H1 (cell line): Measurements from ENCODE around the gene CAPZB. TPM values are rescaled to one million over a fixed set of nuclear protein-coding genes. Genes with fewer than 3 reads are reported as not detected.

Source experiments
- CTCF ChIA-PET: fragments of 300-600 bp; sonication (Branson Sonifier 250); formaldehyde crosslinking; loops from one replicate; lab custom pipeline; 2021; ENCODE audit not compliant: partially characterized antibody; lab: Charles Lee
- POLR2A ChIA-PET: fragments of 300-600 bp; sonication (Branson Sonifier 250); formaldehyde crosslinking; loops from one replicate; lab custom pipeline; 2021; ENCODE audit warnings: inconsistent platforms; ENCODE audit not compliant: partially characterized antibody; lab: Charles Lee
- DNase-seq, 2 experiments: peaks; one replicate each; pipeline versions ENCODE4 v3.0.0 to v3.0.0-alpha.2; 2010 to 2022; ENCODE audit warnings: low spot score in 2 of 2, low read depth in 1 of 2, mixed read lengths in 1 of 2
- FAIRE-seq: peaks from 2 replicates; lab custom pipeline; 2011; peaks lifted over from hg19 to GRCh38; lab: Jason Lieb, UNC
- H2AFZ ChIP-seq: 2 replicates; pipeline ENCODE4 v1.8.1; 2012; ENCODE audit warnings: low read length, inconsistent platforms
- H2AK5ac ChIP-seq: 2 replicates; pipeline ENCODE4 v1.6.1; 2013; ENCODE audit warnings: low read depth, low read length
- H2BK120ac ChIP-seq: replicated peaks from 2 replicates; pipeline ENCODE3; 2013; ENCODE audit warnings: low read depth, low read length, inconsistent platforms
- H2BK12ac ChIP-seq: 2 replicates; pipeline ENCODE4 v1.6.1; 2013; ENCODE audit warnings: low read depth, low read length
- H2BK15ac ChIP-seq: 2 replicates; pipeline ENCODE4 v1.6.1; 2013; ENCODE audit warnings: low read length
- H2BK20ac ChIP-seq: 2 replicates; pipeline ENCODE4 v1.6.1; 2013; ENCODE audit warnings: low read length
- H2BK5ac ChIP-seq: 2 replicates; pipeline ENCODE4 v1.6.1; 2013; ENCODE audit warnings: low read depth, low read length
- H3K14ac ChIP-seq: 2 replicates; pipeline ENCODE4 v1.6.1; 2013; ENCODE audit warnings: inconsistent platforms; ENCODE audit not compliant: insufficient read length
- H3K18ac ChIP-seq: 2 replicates; pipeline ENCODE4 v1.6.1; 2013; ENCODE audit warnings: low read length; ENCODE audit errors: extremely low read depth
- H3K23ac ChIP-seq: 2 replicates; pipeline ENCODE4 v1.6.1; 2013; ENCODE audit warnings: inconsistent platforms; ENCODE audit not compliant: insufficient read length
- H3K23me2 ChIP-seq: 2 replicates; pipeline ENCODE4 v1.6.1; 2013; ENCODE audit warnings: low read depth, low read length
- H3K27ac ChIP-seq: 2 replicates; pipeline ENCODE4 v1.6.1; 2011; ENCODE audit warnings: low read depth, low read length, inconsistent platforms
- H3K27me3 ChIP-seq, 4 experiments: replicated peaks in 1 of 4; 1 replicate in 1 of 4; 2 replicates in 3 of 4; pipeline versions ENCODE4 v1.6.1 to v1.8.1; 2011 to 2013; ENCODE audit warnings: low read length in 3 of 4, mild to moderate bottlenecking in 3 of 4, inconsistent platforms in 2 of 4, mixed read lengths in 2 of 4, moderate library complexity in 1 of 4; ENCODE audit not compliant: control insufficient read depth in 3 of 4, insufficient read depth in 3 of 4; ENCODE audit errors: extremely low read depth in 1 of 4
- H3K36me3 ChIP-seq, 4 experiments: 2 replicates each; pipeline versions ENCODE4 v1.6.1 to v1.8.1; 2011 to 2013; ENCODE audit warnings: mild to moderate bottlenecking in 4 of 4, low read length in 3 of 4, moderate library complexity in 2 of 4, control low read depth in 1 of 4, inconsistent platforms in 1 of 4; ENCODE audit not compliant: insufficient read depth in 4 of 4, control insufficient read depth in 2 of 4
- H3K4ac ChIP-seq: replicated peaks from 2 replicates; pipeline ENCODE3; 2013; ENCODE audit warnings: low read length, low read depth, mixed read lengths, inconsistent platforms; ENCODE audit not compliant: insufficient read length
- H3K4me1 ChIP-seq, 4 experiments: replicated peaks in 1 of 4; 1 replicate in 1 of 4; 2 replicates in 3 of 4; pipeline versions ENCODE4 v1.6.1 to v1.8.1; 2011 to 2013; ENCODE audit warnings: low read length in 3 of 4, inconsistent platforms in 2 of 4, mixed read lengths in 1 of 4; ENCODE audit not compliant: insufficient read depth in 4 of 4, control insufficient read depth in 3 of 4
- H3K4me2 ChIP-seq, 2 experiments: 2 replicates each; pipeline versions ENCODE4 v1.6.1 to v1.8.1; 2011 to 2013; ENCODE audit warnings: low read depth in 2 of 2, low read length in 2 of 2, control low read depth in 1 of 2, inconsistent platforms in 1 of 2, mild to moderate bottlenecking in 1 of 2; ENCODE audit not compliant: insufficient read depth in 1 of 2
- H3K4me3 ChIP-seq, 4 experiments: fragments of 200-600, 300-600 bp in 1 of 4; sonication (generic), shearing (Covaris generic), sonication (Bioruptor Twin) in 1 of 4; 2 replicates each; pipeline versions ENCODE4 v1.5.1 to v1.8.1; 2011 to 2016; ENCODE audit warnings: low read length in 4 of 4, low read depth in 3 of 4, control low read depth in 2 of 4, inconsistent platforms in 2 of 4, mild to moderate bottlenecking in 2 of 4, mixed read lengths in 1 of 4, moderate library complexity in 1 of 4; ENCODE audit not compliant: insufficient read depth in 2 of 4; ENCODE audit errors: extremely low read depth in 1 of 4
- H3K56ac ChIP-seq: replicated peaks from 2 replicates; pipeline ENCODE3; 2013; ENCODE audit warnings: low read depth, mild to moderate bottlenecking, mixed read lengths, low read length, inconsistent platforms; ENCODE audit not compliant: insufficient read length
- H3K79me1 ChIP-seq: 2 replicates; pipeline ENCODE4 v1.6.1; 2013; ENCODE audit warnings: low read depth, low read length, control low read depth
- H3K79me2 ChIP-seq, 2 experiments: 2 replicates each; pipeline versions ENCODE4 v1.6.1 to v1.8.1; 2012 to 2013; ENCODE audit warnings: low read length in 2 of 2, mild to moderate bottlenecking in 2 of 2, inconsistent platforms in 1 of 2; ENCODE audit not compliant: insufficient read depth in 2 of 2, control insufficient read depth in 1 of 2
- H3K9ac ChIP-seq, 4 experiments: replicated peaks in 1 of 4; 1 replicate in 1 of 4; 2 replicates in 3 of 4; pipeline versions ENCODE4 v1.6.1 to v1.8.1; 2011 to 2013; ENCODE audit warnings: low read depth in 3 of 4, low read length in 3 of 4, control low read depth in 2 of 4, mild to moderate bottlenecking in 2 of 4, moderate library complexity in 2 of 4, inconsistent platforms in 1 of 4; ENCODE audit errors: extremely low read depth in 1 of 4
- H3K9me3 ChIP-seq, 2 experiments: 2 replicates each; pipeline versions ENCODE4 v1.6.1 to v1.8.1; 2012 to 2013; ENCODE audit warnings: mild to moderate bottlenecking in 2 of 2, moderate library complexity in 2 of 2, control low read depth in 1 of 2, inconsistent platforms in 1 of 2, low read depth in 1 of 2, low read length in 1 of 2, mixed read lengths in 1 of 2; ENCODE audit not compliant: insufficient read depth in 2 of 2
- H4K20me1 ChIP-seq, 2 experiments: replicated peaks in 1 of 2; 2 replicates each; pipeline versions ENCODE3 to v1.8.1; 2011 to 2013; ENCODE audit warnings: inconsistent platforms in 2 of 2, low read length in 2 of 2, mild to moderate bottlenecking in 1 of 2; ENCODE audit not compliant: insufficient read depth in 2 of 2, control insufficient read depth in 1 of 2
- H4K5ac ChIP-seq: 2 replicates; pipeline ENCODE4 v1.6.1; 2013; ENCODE audit warnings: low read length, low read depth, mixed read lengths, inconsistent platforms; ENCODE audit not compliant: insufficient read length
- H4K8ac ChIP-seq: 2 replicates; pipeline ENCODE4 v1.8.0; 2013; ENCODE audit warnings: mild to moderate bottlenecking, moderate library complexity, low read length, inconsistent platforms; ENCODE audit not compliant: insufficient read depth; ENCODE audit errors: extremely low read depth
- H4K91ac ChIP-seq: replicated peaks from 2 replicates; pipeline ENCODE3; 2013; ENCODE audit warnings: low read length, mixed read lengths, inconsistent platforms; ENCODE audit not compliant: insufficient read length
- POU5F1 ChIP-seq: IDR thresholded peaks from 2 replicates; pipeline ENCODE4 v1.6.1; 2011; ENCODE audit warnings: low read depth, mild to moderate bottlenecking, low read length, moderate library complexity
- RAD21 ChIP-seq, 2 experiments: IDR thresholded peaks in 1 of 2; conservative IDR thresholded peaks in 1 of 2; 2 replicates each; pipeline ENCODE4 v1.6.1; 2011; ENCODE audit warnings: low read depth in 2 of 2, low read length in 2 of 2, improper control_type of control experiment in 1 of 2, inconsistent platforms in 1 of 2, mild to moderate bottlenecking in 1 of 2, moderate library complexity in 1 of 2
- SIRT6 ChIP-seq: IDR thresholded peaks from one replicate; pipeline ENCODE4 v1.7.1; 2012; ENCODE audit warnings: low read length, inconsistent platforms
- SUZ12 ChIP-seq: fragments of 200-600 bp; sonication (generic); IDR thresholded peaks from 2 replicates; pipeline ENCODE4 v1.6.1; 2012; ENCODE audit warnings: mild to moderate bottlenecking, inconsistent platforms, low read length, moderate library complexity, mixed read lengths
- TAF7 ChIP-seq: optimal IDR thresholded peaks from 2 replicates; pipeline ENCODE3; 2011; ENCODE audit warnings: low read depth, mild to moderate bottlenecking, inconsistent platforms, low read length, moderate library complexity, borderline replicate concordance
- TBP ChIP-seq: IDR thresholded peaks from 2 replicates; pipeline ENCODE4 v1.6.1; 2011; ENCODE audit warnings: low read depth, low read length, improper control_type of control experiment
- WGBS, 2 experiments: shearing (Covaris generic) in 1 of 2; methylation state at CpG; one replicate each; pipeline versions ENCODE4 v1.1.6 to v1.1.7; 2013 to 2015; ENCODE audit warnings: low lambda C conversion rate in 2 of 2, mixed read lengths in 2 of 2, inconsistent platforms in 1 of 2, low coverage in 1 of 2, missing lambda C conversion rate in 1 of 2; ENCODE audit not compliant: insufficient replicate concordance in 2 of 2, insufficient coverage in 1 of 2, insufficient read length in 1 of 2; ENCODE audit errors: extremely low coverage in 1 of 2, missing lambda C conversion rate in 1 of 2; 5-methylcytosine and 5-hydroxymethylcytosine counted together
- polyA plus RNA-seq, 7 experiments: library from polyadenylated mRNA; depleted of rRNA in 3 of 7; stranded (reverse) in 5 of 7; unstranded in 2 of 7; fragments of >200 nt in 5 of 7; fragments of 200-250 nt in 2 of 7; gene quantifications; 1 replicate in 5 of 7; 2 replicates in 1 of 7; 4 replicates in 1 of 7; pipeline versions ENCODE4 v1.2.1 to v1.2.3, GENCODE V29; 2011 to 2013; ENCODE audit warnings: missing spikeins in 2 of 7, mixed read lengths in 2 of 7
- total RNA-seq: library from RNA; stranded (reverse); fragmentation: NEBNext Ultra II Directional; extraction: Animal tissue kit (Norgen Biotek cat#: 25700); gene quantifications from 2 replicates; pipeline ENCODE4 v1.2.1, GENCODE V29; 2021
- TF ChIP-seq, protein P1 (sequence below): IDR thresholded peaks from 2 replicates; pipeline ENCODE4 v1.6.1; 2012; ENCODE audit warnings: inconsistent platforms

The CAPZB gene
- total and polyA plus RNA-seq, 2 of the 8 experiments (the other 6 are each of a cell fraction or from before 2014, with no cell fraction given): 162 to 371 TPM

DNA sequence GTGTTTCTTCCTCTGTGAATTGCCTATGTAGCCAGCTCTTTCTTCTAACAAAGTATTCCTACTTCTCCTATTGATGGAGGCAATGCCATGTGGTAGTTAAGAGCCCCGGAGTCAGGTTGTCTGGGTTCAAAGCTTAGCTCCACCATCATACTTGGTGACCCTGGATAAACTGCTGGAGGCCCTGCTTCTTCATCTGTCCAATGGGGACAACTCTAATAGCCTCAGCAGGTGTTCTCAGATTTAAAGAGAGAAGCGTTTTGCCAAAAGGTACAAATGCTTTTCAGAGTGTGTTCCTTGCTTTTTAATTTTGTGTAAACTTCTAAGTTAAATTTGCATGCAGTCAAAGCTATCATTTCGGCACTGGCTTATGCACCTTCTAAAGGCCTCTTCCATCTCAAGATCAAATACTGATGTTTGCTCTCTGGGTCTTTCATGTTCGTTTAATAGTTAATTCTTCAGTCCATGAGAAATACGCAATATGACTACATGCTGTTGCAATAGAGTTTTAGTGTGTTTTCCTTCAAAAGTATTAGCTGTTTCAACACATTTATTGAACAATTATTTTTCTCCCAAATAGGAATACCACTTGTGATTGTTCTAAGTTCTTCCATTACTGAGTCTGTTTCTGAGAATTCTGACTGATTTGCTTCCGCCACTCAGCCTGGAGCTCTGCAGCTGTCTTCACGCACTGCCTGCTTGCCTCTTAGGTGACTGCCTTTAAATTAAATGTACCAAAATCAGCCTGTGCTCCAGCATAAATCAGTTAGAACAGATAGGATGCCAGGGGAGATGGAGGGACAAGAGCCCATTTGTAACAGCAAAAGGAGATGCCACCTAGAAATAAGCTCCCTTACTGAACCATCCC, 75.6 kb downstream of the CAPZB start:
- H3K4ac ChIP-seq: no peak overlapping the region
- TF ChIP-seq, protein P1, sequence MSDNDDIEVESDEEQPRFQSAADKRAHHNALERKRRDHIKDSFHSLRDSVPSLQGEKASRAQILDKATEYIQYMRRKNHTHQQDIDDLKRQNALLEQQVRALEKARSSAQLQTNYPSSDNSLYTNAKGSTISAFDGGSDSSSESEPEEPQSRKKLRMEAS: no peak
- TF ChIP-seq SIRT6: no peak
- no peak for TF ChIP-seq RAD21 (IDR thresholded peaks at IDR 0.05 in 1 of 2, conservative IDR thresholded peaks at IDR 0.05 in 1 of 2; ENCODE audit: low read depth in 2 of 2, low read length in 2 of 2)
- no peak for TF ChIP-seq TAF7
- no peak for TF ChIP-seq SUZ12
- TF ChIP-seq TBP: no peak
- no peak for TF ChIP-seq POU5F1
- 88% methylated on average over 7 of the region's 7 CpGs; no CpG with 5 or more reads in 1 of the 2 experiments for WGBS, 2 experiments
- H3K23me2 ChIP-seq: no peaks in the 10 kb centered on the region
- no peaks in the 10 kb centered on the region for H3K27me3 ChIP-seq
- H3K23ac ChIP-seq: no peak overlapping the region
- H3K18ac ChIP-seq: no peak overlapping the region
- no peak overlapping the region for H3K4me2 ChIP-seq
- no peak overlapping the region for H2BK120ac ChIP-seq
- no peak overlapping the region for H3K9ac ChIP-seq
- no peak overlapping the region for H3K27ac ChIP-seq
- ChIA-PET CTCF (interaction anchor here (0.7 to 7.4 kb wide), 13 partner anchors 8 to 172 kb away, joined by 3 to 46 read pairs (median 7); no protein-coding TSS in a partner anchor), POLR2A (no interaction called here)
- H2BK20ac ChIP-seq: no peak overlapping the region
- no peak overlapping the region for H2AFZ ChIP-seq
- H2AK5ac ChIP-seq: no peak overlapping the region
- H3K14ac ChIP-seq: no peak overlapping the region
- peaks cover 25 to 39% of the 10 kb centered on the region in 2 experiments for H4K20me1 ChIP-seq
- no peak overlapping the region for H2BK12ac ChIP-seq
- no peak for DNase-seq
- no peak overlapping the region for H4K8ac ChIP-seq
- H4K5ac ChIP-seq: no peak overlapping the region
- peaks cover 4 to 84% of the 10 kb centered on the region in 2 experiments for H3K79me2 ChIP-seq
- no peak overlapping the region for H2BK5ac ChIP-seq
- no peak overlapping the region for H3K4me3 ChIP-seq
- peaks cover 7 to 12% (median 9%) of the 10 kb centered on the region in 4 experiments for H3K4me1 ChIP-seq
- FAIRE-seq: no peak
- no peak overlapping the region for H2BK15ac ChIP-seq
- H4K91ac ChIP-seq: no peak overlapping the region
- no peak overlapping the region for H3K56ac ChIP-seq
- no peaks in the 10 kb centered on the region for H3K9me3 ChIP-seq
- peaks cover 0 to 6% (median 0%) of the 10 kb centered on the region in 4 experiments; a peak in 2 of 8 replicates for H3K36me3 ChIP-seq
- H3K79me1 ChIP-seq: peaks cover 29% of the 10 kb centered on the region
